HG02798 (cell line): Measurements from ENCODE around the gene MVD.

Source experiments
- ATAC-seq: cut with Tn5 transposase; IDR thresholded peaks from one replicate; pipeline ENCODE4 v1.9.1; 2021; ENCODE audit warnings: mild to moderate bottlenecking; ENCODE audit not compliant: unreplicated experiment, poor library complexity

The MVD gene

DNA sequence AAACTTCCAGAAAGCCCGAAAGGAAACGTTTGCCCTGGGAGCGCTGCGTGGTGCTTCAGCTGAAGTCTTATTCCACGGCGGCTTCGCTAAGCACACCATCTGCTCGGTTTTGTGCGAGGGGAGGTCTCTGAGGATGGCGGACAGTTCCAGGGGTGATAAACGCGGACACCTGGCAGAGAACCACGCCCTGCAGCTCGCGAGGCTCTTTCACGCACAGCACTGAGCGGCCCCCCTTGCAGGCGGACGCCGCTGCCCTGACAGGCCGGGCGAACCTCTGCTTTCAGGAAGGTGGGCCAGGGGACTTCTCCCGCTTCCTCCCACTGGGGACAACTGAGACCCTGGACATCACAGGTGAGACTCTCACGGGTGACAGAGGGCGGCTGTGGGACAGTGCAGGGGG, 3.7 kb downstream of the MVD start:
- no peak for ATAC-seq

DNA sequence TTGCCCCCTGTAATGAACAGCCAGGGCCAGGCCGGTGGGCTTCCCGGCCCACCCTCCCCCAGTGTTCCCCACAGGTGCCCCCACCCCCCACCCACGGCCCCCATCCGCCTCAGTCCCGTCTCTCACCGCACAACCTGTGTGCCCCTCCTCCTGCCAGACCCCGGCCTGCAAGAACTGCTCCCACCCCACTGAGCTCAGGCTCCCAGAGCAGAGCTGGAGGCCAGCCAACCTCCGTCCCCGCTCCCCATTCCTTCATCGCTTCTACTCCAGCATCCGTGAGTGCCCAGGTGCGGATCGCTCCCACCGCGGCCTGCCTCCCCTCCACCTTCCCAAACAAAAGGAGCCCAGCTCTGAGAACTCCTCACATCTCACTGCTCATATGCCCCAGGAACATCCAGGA, 4.2 kb downstream of the MVD start:
- ATAC-seq = no peak

- ATAC-seq = no peak
Measured at GRCh38 chr16:88657371-88657770, 5.5 kb downstream of the MVD start.

GRCh38 chr16:88656291-88656980, 6.5 kb downstream of the MVD start:
- no peak for ATAC-seq

GRCh38 chr16:88655733-88656281, 7.1 kb downstream of the MVD start:
- no peak for ATAC-seq

GRCh38 chr16:88655053-88655732, 7.7 kb downstream of the MVD start:
- no peak for ATAC-seq

- ATAC-seq = no peak
Measured at GRCh38 chr16:88654363-88655052, 8.4 kb downstream of the MVD start.

DNA sequence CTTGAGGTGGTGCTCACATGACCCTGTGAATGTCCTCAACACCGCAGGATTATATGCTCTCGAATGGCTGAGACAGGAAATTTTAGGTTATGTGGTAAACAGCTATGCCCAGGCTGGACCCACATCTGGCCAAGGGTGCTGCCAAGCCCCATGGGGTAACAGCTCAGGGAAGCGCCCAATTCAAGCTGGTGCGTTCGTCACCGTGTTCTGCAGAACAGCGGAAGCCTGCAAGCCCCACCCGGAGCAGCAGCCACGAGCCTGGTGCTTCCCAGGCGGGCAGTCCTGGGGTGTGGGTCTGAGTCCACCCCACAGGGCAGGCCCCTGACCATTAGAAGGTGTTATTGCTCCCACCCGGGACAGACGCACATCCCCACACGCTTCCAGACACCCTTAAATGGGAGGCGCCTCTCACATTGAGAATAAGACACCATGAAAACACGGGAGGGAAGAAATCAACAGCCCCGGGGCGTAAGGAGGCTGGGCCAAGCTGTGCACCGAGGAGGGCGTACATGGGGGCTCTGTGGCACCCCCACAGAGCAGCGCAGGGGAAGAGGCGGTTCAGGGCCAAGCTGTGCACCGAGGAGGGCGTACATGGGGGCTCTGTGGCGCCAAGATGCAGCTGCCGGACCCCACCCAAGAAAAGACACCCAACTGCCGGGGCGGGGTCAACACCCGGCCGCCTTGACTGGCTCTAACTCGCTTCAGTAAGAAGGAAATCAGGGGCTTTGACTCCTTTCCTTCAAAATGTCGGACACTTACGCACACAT, 9.1 kb downstream of the MVD start:
- ATAC-seq = no peak

- ATAC-seq = no peak
Measured at GRCh38 chr16:88653101-88653500, 9.8 kb downstream of the MVD start.

GRCh38 chr16:88652762-88653063, 10.2 kb downstream of the MVD start:
- ATAC-seq = no peak

DNA sequence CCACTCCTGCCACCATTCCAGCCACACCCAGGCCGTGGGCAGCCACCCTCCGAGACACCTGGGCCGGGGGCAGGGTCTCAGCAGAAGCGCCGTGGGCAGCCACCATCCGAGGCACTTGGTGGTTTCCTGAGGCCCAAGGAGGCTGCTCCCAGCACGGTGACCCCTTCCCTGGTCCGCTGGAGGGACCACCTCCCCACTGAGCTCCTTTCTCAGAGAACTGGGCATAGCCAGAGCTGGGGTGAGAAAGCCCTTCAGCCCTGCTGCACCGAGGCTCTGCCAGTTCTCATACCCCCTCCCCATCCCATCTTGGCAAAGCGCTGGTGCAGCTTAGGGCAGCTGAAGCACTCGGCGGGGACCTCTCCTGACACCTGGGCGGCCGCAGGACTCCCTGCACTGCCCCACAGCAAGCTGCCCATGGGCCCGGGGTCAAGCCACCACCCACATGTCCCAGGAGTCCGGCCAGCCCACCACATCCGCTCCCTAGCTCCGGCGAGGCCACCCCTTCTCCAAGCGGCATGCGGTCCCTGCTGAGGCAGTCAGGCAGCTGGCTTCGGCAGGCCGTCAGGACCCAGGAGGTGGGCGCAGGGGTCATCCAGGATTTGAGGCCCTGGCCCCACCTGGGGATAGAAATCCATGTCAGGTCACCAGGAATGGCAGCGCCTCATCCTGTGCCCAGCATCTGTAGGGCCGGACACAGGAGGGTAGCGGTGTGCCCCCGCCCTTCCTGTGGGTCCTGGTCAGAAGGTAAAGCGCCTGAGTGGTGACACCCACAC, 10.7 kb downstream of the MVD start:
- ATAC-seq = no peak

DNA sequence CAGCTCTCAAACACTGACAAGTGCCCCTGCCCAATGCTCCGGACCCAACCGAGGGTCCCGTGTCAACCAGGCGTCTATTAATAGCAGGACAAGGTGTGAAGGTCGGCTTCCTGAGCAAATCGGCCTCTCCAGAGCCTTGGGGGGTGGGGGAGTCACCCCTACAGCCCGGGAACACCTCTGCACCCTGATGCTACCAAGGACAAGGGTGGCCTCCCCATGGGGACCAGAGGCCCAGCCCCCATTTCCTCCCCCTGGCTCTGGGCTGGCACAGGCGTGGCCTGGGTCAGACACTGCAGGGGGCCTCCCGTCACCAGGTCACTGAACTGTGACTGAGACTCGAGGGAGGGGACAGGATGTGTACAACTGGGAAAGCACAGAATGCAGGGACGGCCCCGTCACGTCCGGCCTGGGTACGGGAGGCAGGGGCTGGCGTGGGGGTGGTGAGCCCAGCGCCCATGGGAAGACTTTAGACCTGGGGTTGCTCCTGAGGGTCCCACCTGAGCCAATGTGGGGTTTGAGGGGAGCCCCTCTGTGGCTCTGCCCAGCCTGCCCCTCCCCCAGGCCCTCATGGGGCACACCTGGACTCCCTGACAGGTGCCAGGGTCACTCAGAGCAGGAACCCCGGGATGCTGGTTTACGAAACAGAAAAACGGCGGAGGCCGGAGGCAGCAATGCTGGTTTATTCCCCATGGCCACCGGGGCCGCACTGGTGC, 11.5 kb downstream of the MVD start:
- ATAC-seq = peak; percentile 74

- peak; percentile 76 for ATAC-seq
Measured at GRCh38 chr16:88650749-88651275, 12.1 kb downstream of the MVD start, which contains the start of gene CYBA. Gene CYBA (minus strand): TSS chr16:88651053. CDS start chr16:88651013, 40 bp downstream.

DNA sequence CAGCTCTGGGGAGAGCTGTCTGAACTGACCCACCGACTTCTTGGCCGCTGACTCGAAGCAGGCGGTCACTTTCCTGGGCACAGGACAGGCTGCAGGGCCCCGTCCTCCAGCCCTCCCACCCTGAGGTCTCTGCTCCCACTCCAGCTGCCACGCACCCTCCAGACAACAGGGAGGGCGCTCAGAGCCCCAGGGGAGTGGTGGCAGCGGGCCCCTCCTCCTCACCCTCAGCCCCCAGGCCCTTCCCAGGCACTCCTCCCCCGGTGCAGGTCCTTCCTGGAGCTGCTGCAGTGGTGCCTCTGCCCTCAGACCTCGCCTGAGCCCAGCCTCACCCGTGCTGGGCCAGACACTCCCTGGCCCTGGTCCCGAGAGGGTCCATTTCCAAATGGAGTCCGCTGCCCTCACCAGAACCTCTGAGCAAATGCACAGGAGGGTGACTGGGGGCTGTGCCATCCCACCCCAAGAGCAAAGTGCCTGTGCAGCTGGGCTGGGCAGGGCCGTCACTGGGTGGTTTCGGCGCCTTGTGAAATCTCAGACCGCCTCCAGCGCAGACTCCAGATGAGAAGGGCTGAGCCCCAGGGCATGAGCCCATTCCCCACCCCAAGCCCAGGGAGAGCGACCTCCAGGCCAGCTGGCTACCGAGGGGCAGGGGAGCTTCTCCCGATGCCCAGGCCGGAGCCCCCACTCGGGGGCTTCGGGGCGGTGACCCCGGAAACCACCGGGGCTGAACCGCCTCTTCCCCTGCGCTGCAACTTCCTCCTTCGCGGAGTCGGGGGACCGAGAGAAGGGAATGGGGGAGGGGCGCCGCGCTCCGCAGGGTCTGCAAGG, 12.8 kb downstream of the MVD start:
- ATAC-seq = peak; percentile 19

- ATAC-seq = no peak
Measured at GRCh38 chr16:88649195-88649923, 13.5 kb downstream of the MVD start.

DNA sequence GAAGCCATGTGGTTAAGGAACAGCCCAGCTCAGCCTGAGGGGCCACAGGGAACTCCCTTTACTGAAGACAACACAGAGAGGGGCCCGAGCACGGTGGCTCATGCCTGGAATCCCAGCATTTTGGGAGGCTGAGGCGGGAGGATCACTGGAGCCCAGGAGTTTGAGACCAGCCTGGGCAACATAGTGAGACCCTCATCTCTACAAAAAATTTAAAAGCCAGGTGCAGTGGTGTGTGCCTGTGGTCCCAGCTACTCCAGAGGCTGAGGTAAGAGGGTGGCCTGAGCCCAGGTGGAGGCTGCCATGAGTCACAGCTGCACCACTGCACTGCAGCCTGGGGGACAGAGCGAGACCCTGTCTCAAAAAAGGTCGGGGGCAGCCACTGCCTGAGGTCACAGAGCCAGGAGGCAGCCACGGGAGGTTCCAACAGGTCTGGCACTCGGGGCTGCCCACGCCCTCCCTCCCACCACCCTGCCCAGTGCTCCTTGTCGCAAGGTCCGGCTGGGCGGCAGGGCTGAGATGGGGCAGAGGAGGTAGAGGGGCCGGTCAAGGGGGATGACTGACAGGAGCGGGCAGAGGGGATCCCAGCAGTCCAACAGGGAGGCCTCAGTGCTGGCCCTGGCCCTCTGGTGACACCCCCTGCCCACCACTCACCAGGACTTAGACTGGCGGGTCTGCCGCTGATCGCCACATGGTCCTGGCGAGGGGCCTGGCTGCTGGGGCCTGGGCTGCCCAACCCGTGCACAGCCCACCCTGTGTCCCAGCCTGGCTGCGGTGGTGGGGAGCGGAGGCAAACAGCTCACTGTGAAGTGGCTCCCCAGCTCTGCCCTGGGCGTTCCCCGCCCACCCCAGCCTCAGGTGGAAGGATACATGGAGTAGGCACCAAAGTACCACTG, 15.5 kb downstream of the MVD start:
- no peak for ATAC-seq
